Right cardiac atrium (tissue), 5 donors: Measurements from ENCODE around the gene POLR2L. TPM values are rescaled to one million over a fixed set of nuclear protein-coding genes. Genes with fewer than 3 reads are reported as not detected.

Source experiments
- ATAC-seq, 2 donors: fragments of 200-7000 bp; cut with Tn5 transposase; one replicate each; pipeline versions ENCODE4 v1.8.0 to v1.9.1; 2020; ENCODE audit warnings: moderate library complexity in 2 of 2, mild to moderate bottlenecking in 1 of 2
- DNase-seq, 3 donors: peaks; one replicate each; pipeline ENCODE4 v3.0.0-alpha.2; 2020
- H3K27ac ChIP-seq: one replicate; pipeline ENCODE4 v1.5.1; 2013; ENCODE audit warnings: mild to moderate bottlenecking, low read length, control low read depth, moderate library complexity
- H3K27me3 ChIP-seq: one replicate; pipeline ENCODE4 v1.6.1; 2013; ENCODE audit not compliant: control insufficient read depth, insufficient read depth
- H3K4me1 ChIP-seq: one replicate; pipeline ENCODE4 v1.6.1; 2013; ENCODE audit warnings: low read length; ENCODE audit not compliant: control insufficient read depth, insufficient read depth
- H3K4me3 ChIP-seq: one replicate; pipeline ENCODE4 v1.5.1; 2013; ENCODE audit warnings: low read length, control low read depth
- H3K9me3 ChIP-seq: one replicate; pipeline ENCODE4 v1.6.1; 2013; ENCODE audit warnings: low read length; ENCODE audit not compliant: control insufficient read depth
- WGBS: extraction: QIAGEN DNeasy Blood & Tissue Kit; methylation state at CpG from one replicate; pipeline ENCODE4 v1.1.7; 2013; 5-methylcytosine and 5-hydroxymethylcytosine counted together
- intact Hi-C, 4 donors: fragments of 100-400 bp; cut with DNase I; formaldehyde crosslinking; loops; one replicate each; pipeline versions ENCODE4 v1.11.0 to v1.14.0; 2022 to 2023
- polyA plus RNA-seq: library from polyadenylated mRNA; stranded (reverse); fragments of 200-250 nt; gene quantifications from one replicate; pipeline ENCODE4 v1.2.3, GENCODE V29; 2013
- total RNA-seq, 4 donors: library from RNA; stranded (reverse); fragmentation: NEBNext Ultra II Directional; extraction: Animal tissue kit (Norgen Biotek cat#: 25700); gene quantifications; one replicate each; pipeline ENCODE4 v1.2.1, GENCODE V29; 2021
- donor health status: healthy with polysubstance abuse.
- donor health status: DM: no; HTN: yes; CAD: no.
- donor health status: DM: no; HTN: no; CAD: no.
- donor health status: DM: no; HTN: yes; CAD: no; lungs with severe emphysema.
- donor health status: DM: yes; HTN: yes; CAD: no.

Gene POLR2L
- total and polyA plus RNA-seq, 5 donors = 147 to 278 (median 220) TPM

DNA sequence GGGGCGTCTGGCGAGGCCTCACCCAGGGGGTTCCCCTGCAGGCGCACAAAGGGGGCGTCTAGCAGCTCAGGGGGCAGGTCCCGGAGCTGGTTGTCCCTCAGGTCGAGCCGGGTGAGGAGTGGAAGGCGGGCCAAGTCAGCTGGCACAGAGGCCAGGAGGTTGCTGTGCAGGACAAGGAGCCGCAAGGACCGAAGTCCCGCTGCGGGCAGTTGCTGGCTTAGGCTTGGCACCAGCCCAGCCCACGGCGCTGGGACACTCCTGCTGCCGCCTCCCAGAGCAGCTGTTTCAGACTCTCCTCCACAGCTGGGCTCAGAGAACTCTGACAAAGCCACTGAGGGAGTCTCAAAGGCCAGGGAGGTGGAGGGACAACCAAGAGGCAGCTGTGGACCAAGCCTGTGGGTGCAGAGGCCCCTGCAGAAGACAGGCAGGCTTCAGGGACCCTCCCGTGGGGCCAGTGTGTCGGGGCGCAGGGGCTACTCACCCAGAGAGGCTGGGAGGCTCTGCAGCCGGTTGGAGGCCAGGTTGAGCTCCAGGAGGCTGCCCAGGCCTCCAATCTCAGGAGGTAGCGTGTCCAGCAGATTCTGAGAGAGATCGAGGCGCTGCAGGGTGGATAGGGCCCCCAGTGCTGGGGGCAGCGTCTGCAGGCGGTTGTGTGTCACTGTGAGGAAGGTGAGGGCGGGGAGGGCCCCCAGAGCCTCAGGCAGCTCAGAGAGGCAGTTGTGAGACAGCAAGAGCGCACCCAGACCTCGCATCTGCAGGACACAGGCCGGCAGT, 39.4 kb downstream of the POLR2L start:
- DNase-seq (peak in 1 of 3 donors; percentile 71), ATAC-seq (no peak)
- Histone ChIP-seq H3K27me3 (no peaks in the 10 kb centered on the region), H3K4me3 (no peak overlapping the region), H3K4me1 (peaks cover 3% of the 10 kb centered on the region), H3K9me3 (no peaks in the 10 kb centered on the region), H3K27ac (no peak overlapping the region)
- WGBS = 93% methylated on average over 28 of the region's 28 CpGs
- intact Hi-C loops = no loop called here

DNA sequence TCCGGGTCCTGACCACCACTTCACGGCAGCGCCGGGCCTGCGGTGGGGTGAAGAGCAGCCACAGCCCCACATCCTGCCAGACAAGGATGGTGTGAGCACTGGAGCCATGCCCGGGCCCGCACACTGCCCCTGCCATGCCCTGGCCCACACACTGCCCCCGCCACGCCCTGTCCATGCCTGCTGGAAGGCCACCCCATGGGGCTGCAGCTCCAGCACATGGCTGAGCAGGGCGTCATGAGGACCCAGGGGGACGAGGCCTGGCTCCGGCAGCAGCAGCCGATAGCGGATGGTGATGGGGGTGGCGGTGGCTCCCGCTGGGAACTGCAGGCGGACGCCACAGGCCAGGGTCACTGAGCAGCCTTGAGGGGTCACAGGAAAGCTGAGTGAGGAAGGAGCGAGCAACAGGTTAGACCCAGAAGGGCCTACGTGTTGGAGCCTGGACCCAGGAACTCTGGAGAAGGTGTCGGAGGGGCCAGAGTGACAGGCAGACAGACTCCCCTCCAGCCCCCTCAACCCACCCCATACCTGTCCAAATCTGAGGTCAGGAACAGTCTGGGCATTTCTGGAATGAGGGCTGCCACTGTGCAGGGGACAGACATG, 40.2 kb downstream of the POLR2L start:
- 96% methylated on average over 21 of the region's 21 CpGs for WGBS
- peaks cover 3% of the 10 kb centered on the region for H3K4me1 ChIP-seq
- H3K4me3 ChIP-seq = no peak overlapping the region
- no peak overlapping the region for H3K27ac ChIP-seq
- no peaks in the 10 kb centered on the region for H3K27me3 ChIP-seq
- no peak for DNase-seq
- no peaks in the 10 kb centered on the region for H3K9me3 ChIP-seq
- intact Hi-C loops = no loop called here
- ATAC-seq = no peak

DNA sequence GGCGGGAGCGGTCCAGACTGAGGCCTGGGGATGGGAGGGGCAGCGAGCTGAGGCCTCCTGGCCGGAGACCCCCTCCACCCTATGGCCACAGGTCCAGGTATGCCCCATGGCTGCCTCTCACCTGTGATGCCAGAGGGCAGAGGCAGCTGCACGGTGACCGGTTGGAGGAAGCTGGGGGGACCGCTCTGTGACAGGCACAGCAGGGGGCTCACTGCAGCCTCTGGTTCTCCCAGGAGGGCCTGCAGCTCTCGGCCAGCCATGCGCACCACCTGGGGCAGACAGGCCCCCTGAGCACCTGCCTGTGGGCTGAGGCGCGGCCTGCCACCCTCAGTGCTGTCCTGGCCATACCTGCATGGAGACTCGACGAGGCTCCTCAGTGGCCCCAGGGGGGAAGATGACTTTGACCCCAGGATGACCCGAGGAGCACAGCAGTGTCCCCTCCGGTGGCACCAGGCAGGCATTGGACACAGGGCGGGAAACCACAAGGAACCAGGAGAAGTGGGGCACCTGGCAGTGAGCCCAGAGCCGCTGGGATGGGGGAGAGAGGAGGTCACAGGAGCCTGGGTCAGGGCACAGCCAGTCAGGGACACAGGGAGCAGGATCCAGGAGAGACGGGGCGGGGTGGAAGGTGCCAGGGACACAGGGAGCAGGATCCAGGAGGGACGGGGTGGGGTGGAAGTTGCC, 41.1 kb downstream of the POLR2L start:
- Histone ChIP-seq H3K9me3 (no peaks in the 10 kb centered on the region), H3K4me1 (peaks cover 8% of the 10 kb centered on the region), H3K27me3 (no peaks in the 10 kb centered on the region), H3K4me3 (no peak overlapping the region), H3K27ac (no peak overlapping the region)
- DNase-seq = peak in 1 of 3 donors; percentile 73
- intact Hi-C loops = no loop called here
- 90% methylated on average over 20 of the region's 20 CpGs for WGBS
- ATAC-seq = no peak

GRCh38 chr11:800473-800872, 41.9 kb downstream of the POLR2L start:
- H3K27ac ChIP-seq = no peak overlapping the region
- no peaks in the 10 kb centered on the region for H3K9me3 ChIP-seq
- peak in 1 of 3 donors; percentile 61 for DNase-seq
- no peak for ATAC-seq
- WGBS = 93% methylated on average over 30 of the region's 30 CpGs
- peaks cover 8% of the 10 kb centered on the region for H3K4me1 ChIP-seq
- intact Hi-C loops = no loop called here
- no peak overlapping the region for H3K4me3 ChIP-seq
- H3K27me3 ChIP-seq = no peaks in the 10 kb centered on the region

- Histone ChIP-seq H3K27me3 (no peaks in the 10 kb centered on the region), H3K4me3 (no peak overlapping the region), H3K27ac (no peak overlapping the region), H3K9me3 (no peaks in the 10 kb centered on the region), H3K4me1 (peaks cover 8% of the 10 kb centered on the region)
- WGBS = 94% methylated on average over 32 of the region's 32 CpGs
- ATAC-seq (no peak), DNase-seq (peak in 2 of 3 donors; percentile 61 to 67)
- intact Hi-C loops = no loop called here
These were observed 42.5 kb downstream of the POLR2L start for GRCh38 chr11:799641-800316.

GRCh38 chr11:798093-798713, 44.1 kb downstream of the POLR2L start, which contains the start of gene SLC25A22:
TSS of gene SLC25A22 (minus strand) at chr11:798281. CDS start at chr11:795006, 3,275 bp downstream.
- 4% methylated on average over 69 of the region's 69 CpGs for WGBS
- intact Hi-C loops = no loop called here
- Histone ChIP-seq H3K27me3 (no peaks in the 10 kb centered on the region), H3K27ac (peak within 1 kb of the TSS; percentile 26), H3K4me1 (peaks cover 6% of the 10 kb centered on the region), H3K4me3 (peak within 1 kb of the TSS; percentile 66), H3K9me3 (no peaks in the 10 kb centered on the region)
- DNase-seq (peak; percentile 80 to 93 (median 93)), ATAC-seq (peak; percentile 59 to 61)

- under 1% methylated on average over 57 of the region's 57 CpGs for WGBS
- Histone ChIP-seq H3K4me3 (peak overlapping the region; percentile 66), H3K27me3 (no peaks in the 10 kb centered on the region), H3K9me3 (no peaks in the 10 kb centered on the region), H3K4me1 (peaks cover 6% of the 10 kb centered on the region), H3K27ac (peak overlapping the region; percentile 26)
- intact Hi-C loops = no loop called here
- DNase-seq = peak; percentile 75 to 89 (median 87)
- ATAC-seq = peak; percentile 53 to 61
These were observed 44.8 kb downstream of the POLR2L start for GRCh38 chr11:797296-798092.

DNA sequence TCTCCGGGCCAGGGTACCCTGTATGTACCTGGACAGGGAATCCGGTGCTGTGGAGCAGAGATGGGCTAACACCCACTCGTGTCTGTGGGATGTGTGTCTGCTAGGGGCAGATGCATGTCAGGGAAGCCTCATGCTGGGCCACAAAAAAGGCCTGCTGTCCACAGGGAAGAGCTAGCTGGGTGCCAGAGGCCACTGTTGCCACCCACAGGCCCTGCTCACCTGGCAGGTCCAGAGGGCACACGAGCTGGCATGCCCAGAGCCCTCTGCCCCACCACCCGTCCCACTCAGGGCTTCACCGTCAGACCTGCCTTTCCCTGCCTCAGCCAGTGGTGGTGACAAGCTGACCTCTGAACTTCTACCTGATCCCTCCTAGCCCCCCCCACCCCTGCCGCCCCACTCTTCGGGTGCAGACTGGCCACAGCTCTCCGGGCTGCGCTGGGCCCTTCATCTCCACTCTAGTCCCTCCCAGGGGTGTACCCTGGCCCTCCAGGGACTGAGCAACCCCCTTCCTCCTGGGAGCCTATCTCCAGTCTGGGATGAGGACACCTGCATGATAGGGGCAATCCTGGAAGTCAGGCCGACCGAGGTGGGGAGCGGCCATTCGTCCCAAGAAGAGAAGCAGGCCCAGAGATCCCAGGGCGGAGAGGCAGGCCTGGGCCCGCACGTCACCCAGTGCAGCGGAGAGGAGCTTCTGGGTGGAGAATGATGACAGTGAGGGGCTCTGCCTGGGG, 45.6 kb downstream of the POLR2L start:
- peaks cover 6% of the 10 kb centered on the region for H3K4me1 ChIP-seq
- peak overlapping the region; percentile 66 for H3K4me3 ChIP-seq
- intact Hi-C loops = no loop called here
- no peaks in the 10 kb centered on the region for H3K9me3 ChIP-seq
- DNase-seq (peak in 1 of 3 donors; percentile 71), ATAC-seq (peak in 1 of 2 donors; percentile 0)
- 21% methylated on average over 18 of the region's 18 CpGs for WGBS
- peak overlapping the region; percentile 33 for H3K27ac ChIP-seq
- H3K27me3 ChIP-seq = no peaks in the 10 kb centered on the region

- ATAC-seq (peak; percentile 61 to 63), DNase-seq (peak; percentile 76 to 91 (median 91))
- Histone ChIP-seq H3K9me3 (no peaks in the 10 kb centered on the region), H3K4me1 (peaks cover 6% of the 10 kb centered on the region), H3K4me3 (peak overlapping the region; percentile 46), H3K27me3 (no peaks in the 10 kb centered on the region), H3K27ac (peak overlapping the region; percentile 33)
- 7% methylated on average over 26 of the region's 26 CpGs for WGBS
- intact Hi-C loops = no loop called here
These were observed 46.4 kb downstream of the POLR2L start for GRCh38 chr11:795634-796564.
